Suprapubic skin (tissue), 4 donors: ENCODE measurements around the gene GNLY.

Experiments
- EP300 ChIP-seq: sonication (generic); formaldehyde crosslinking; IDR thresholded peaks from one replicate; pipeline ENCODE4 v1.6.1; 2017; ENCODE audit warnings: antibody characterized with exemption
- POLR2A ChIP-seq, 2 donors: fragments of 450-650 bp; IDR thresholded peaks; one replicate each; pipeline ENCODE4 v1.6.1; 2017; ENCODE audit warnings: antibody characterized with exemption in 2 of 2, mild to moderate bottlenecking in 2 of 2, moderate library complexity in 2 of 2
- POLR2AphosphoS5 ChIP-seq, 3 donors: sonication (generic); formaldehyde crosslinking; IDR thresholded peaks; one replicate each; pipeline ENCODE4 v1.6.1; 2017; ENCODE audit warnings: antibody characterized with exemption in 3 of 3
- TF ChIP-seq, protein P1 (sequence below), 2 donors: fragments of 200-600 bp in 1 of 2; fragments of 450-650 bp in 1 of 2; sonication (generic) in 1 of 2; IDR thresholded peaks; one replicate each; pipeline ENCODE4 v1.5.1; 2016 to 2019; ENCODE audit warnings: antibody characterized with exemption in 2 of 2, mild to moderate bottlenecking in 1 of 2, moderate library complexity in 1 of 2

GRCh38 chr2:85708641-85709040, 14.5 kb downstream of the GNLY start:
- TF ChIP-seq, protein P1, sequence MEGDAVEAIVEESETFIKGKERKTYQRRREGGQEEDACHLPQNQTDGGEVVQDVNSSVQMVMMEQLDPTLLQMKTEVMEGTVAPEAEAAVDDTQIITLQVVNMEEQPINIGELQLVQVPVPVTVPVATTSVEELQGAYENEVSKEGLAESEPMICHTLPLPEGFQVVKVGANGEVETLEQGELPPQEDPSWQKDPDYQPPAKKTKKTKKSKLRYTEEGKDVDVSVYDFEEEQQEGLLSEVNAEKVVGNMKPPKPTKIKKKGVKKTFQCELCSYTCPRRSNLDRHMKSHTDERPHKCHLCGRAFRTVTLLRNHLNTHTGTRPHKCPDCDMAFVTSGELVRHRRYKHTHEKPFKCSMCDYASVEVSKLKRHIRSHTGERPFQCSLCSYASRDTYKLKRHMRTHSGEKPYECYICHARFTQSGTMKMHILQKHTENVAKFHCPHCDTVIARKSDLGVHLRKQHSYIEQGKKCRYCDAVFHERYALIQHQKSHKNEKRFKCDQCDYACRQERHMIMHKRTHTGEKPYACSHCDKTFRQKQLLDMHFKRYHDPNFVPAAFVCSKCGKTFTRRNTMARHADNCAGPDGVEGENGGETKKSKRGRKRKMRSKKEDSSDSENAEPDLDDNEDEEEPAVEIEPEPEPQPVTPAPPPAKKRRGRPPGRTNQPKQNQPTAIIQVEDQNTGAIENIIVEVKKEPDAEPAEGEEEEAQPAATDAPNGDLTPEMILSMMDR (IDR thresholded peaks at IDR 0.05): no peak
- no peak for TF ChIP-seq POLR2A (IDR thresholded peaks at IDR 0.05)
- peak; percentile 22 to 98 (median 71) for TF ChIP-seq POLR2AphosphoS5 (IDR thresholded peaks at IDR 0.05)
- TF ChIP-seq EP300: peak; percentile 37
